Caco-2 (cell line): ENCODE results near the gene ATP6V0C. TPM values are rescaled to one million over a fixed set of nuclear protein-coding genes. Genes with fewer than 3 reads are reported as not detected.

Experiments used
- BruUV-seq: library from RNA; stranded (reverse); fragments of 400-500 nt; replicated peaks from 2 replicates; lab custom pipeline; 2021; lab: Mats Ljungman, UMichigan
- CTCF ChIA-PET: fragments of 300-600 bp; sonication (Branson Sonifier 250); formaldehyde crosslinking; loops from one replicate; lab custom pipeline; 2022; ENCODE audit warnings: antibody characterized with exemption; lab: Charles Lee
- POLR2A ChIA-PET: fragments of 300-600 bp; sonication (Branson Sonifier 250); formaldehyde crosslinking; loops from one replicate; lab custom pipeline; 2022; ENCODE audit warnings: antibody characterized with exemption; lab: Charles Lee
- DNase-seq, 2 experiments: peaks; one replicate each; pipeline versions ENCODE4 v3.0.0 to v3.0.0-alpha.2; 2020 to 2022
- H3K27me3 ChIP-seq: replicated peaks from 2 replicates; pipeline ENCODE4 v1.6.0; 2011; ENCODE audit warnings: low read length; ENCODE audit not compliant: control insufficient read depth, insufficient read depth
- H3K36me3 ChIP-seq: 2 replicates; pipeline ENCODE4 v1.5.1; 2011; ENCODE audit warnings: low read length; ENCODE audit not compliant: control insufficient read depth, insufficient read depth
- H3K4me1 ChIP-seq: fragments of 250-450 bp; sonication (Bioruptor Pico); 2 replicates; pipeline ENCODE4 v1.5.1; 2020; ENCODE audit warnings: mild to moderate bottlenecking
- H3K4me3 ChIP-seq: 2 replicates; pipeline ENCODE4 v1.5.1; 2011; ENCODE audit warnings: low read depth, mild to moderate bottlenecking, control low read depth, low read length
- H3K9me3 ChIP-seq: fragments of 250-450 bp; sonication (Bioruptor Pico); 2 replicates; pipeline ENCODE4 v1.5.1; 2020; ENCODE audit warnings: mild to moderate bottlenecking, moderate library complexity
- H3K27ac Mint-ChIP-seq: one replicate; pipeline ENCODE4 v1.8.0; 2022; ENCODE audit warnings: mixed read lengths; ENCODE audit not compliant: unreplicated experiment
- H3K27me3 Mint-ChIP-seq: one replicate; pipeline ENCODE4 v1.8.0; 2022; ENCODE audit warnings: mixed read lengths; ENCODE audit not compliant: insufficient read depth, unreplicated experiment
- H3K36me3 Mint-ChIP-seq: one replicate; pipeline ENCODE4 v1.8.0; 2022; ENCODE audit warnings: mild to moderate bottlenecking, mixed read lengths; ENCODE audit not compliant: insufficient read depth, unreplicated experiment
- H3K4me1 Mint-ChIP-seq: one replicate; pipeline ENCODE4 v1.8.0; 2022; ENCODE audit warnings: low read depth, mixed read lengths; ENCODE audit not compliant: unreplicated experiment
- H3K4me3 Mint-ChIP-seq: one replicate; pipeline ENCODE4 v1.8.0; 2022; ENCODE audit warnings: mild to moderate bottlenecking, moderate library complexity, mixed read lengths; ENCODE audit not compliant: unreplicated experiment
- H3K9me3 Mint-ChIP-seq: one replicate; pipeline ENCODE4 v1.8.0; 2022; ENCODE audit warnings: mixed read lengths; ENCODE audit not compliant: unreplicated experiment
- intact Hi-C: fragments of 100-400 bp; cut with micrococcal nuclease; formaldehyde crosslinking; loops from one replicate; pipeline ENCODE4 v1.10.0; 2022; ENCODE audit not compliant: unreplicated experiment
- total RNA-seq: library from RNA; stranded (reverse); gene quantifications from 2 replicates; pipeline ENCODE4 v1.2.3, GENCODE V29; 2022
- TF ChIP-seq, protein P1 (sequence below), 2 experiments: fragments of 200-600 bp in 1 of 2; IDR thresholded peaks; 1 replicate in 1 of 2; 2 replicates in 1 of 2; pipeline versions ENCODE4 v1.5.1 to v1.8.0; 2011 to 2022; ENCODE audit warnings: antibody characterized with exemption in 1 of 2, control low read depth in 1 of 2, inconsistent platforms in 1 of 2, low read depth in 1 of 2, low read length in 1 of 2, mild to moderate bottlenecking in 1 of 2, moderate library complexity in 1 of 2; ENCODE audit not compliant: insufficient read depth in 1 of 2, severe bottlenecking in 1 of 2, unreplicated experiment in 1 of 2

The ATP6V0C gene
- total RNA-seq, 1 experiment from 2014 or later, result 200 TPM

GRCh38 chr16:2492292-2492691 is 21.5 kb upstream of the ATP6V0C start:
- H3K4me3 Mint-ChIP-seq, result no peak overlapping the region
- H3K9me3 Mint-ChIP-seq, result no peaks in the 10 kb centered on the region
- no peak overlapping the region for H3K4me3 ChIP-seq
- H3K36me3 Mint-ChIP-seq, result peaks cover 5% of the 10 kb centered on the region
- DNase-seq, result no peak
- TF ChIP-seq, protein P1, sequence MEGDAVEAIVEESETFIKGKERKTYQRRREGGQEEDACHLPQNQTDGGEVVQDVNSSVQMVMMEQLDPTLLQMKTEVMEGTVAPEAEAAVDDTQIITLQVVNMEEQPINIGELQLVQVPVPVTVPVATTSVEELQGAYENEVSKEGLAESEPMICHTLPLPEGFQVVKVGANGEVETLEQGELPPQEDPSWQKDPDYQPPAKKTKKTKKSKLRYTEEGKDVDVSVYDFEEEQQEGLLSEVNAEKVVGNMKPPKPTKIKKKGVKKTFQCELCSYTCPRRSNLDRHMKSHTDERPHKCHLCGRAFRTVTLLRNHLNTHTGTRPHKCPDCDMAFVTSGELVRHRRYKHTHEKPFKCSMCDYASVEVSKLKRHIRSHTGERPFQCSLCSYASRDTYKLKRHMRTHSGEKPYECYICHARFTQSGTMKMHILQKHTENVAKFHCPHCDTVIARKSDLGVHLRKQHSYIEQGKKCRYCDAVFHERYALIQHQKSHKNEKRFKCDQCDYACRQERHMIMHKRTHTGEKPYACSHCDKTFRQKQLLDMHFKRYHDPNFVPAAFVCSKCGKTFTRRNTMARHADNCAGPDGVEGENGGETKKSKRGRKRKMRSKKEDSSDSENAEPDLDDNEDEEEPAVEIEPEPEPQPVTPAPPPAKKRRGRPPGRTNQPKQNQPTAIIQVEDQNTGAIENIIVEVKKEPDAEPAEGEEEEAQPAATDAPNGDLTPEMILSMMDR (IDR thresholded peaks at IDR 0.05; ENCODE audit: insufficient read depth in 1 of 2, low read depth in 1 of 2, low read length in 1 of 2, severe bottlenecking in 1 of 2, unreplicated experiment in 1 of 2), result no peak
- H3K9me3 ChIP-seq, result no peaks in the 10 kb centered on the region
- intact Hi-C loops, result no loop called here
- no TSS peak for BruUV-seq
- H3K36me3 ChIP-seq, result no peaks in the 10 kb centered on the region
- H3K4me1 Mint-ChIP-seq, result peaks cover under 1% of the 10 kb centered on the region
- H3K27ac Mint-ChIP-seq, result no peak overlapping the region
- POLR2A ChIA-PET, result no interaction called here
- no peaks in the 10 kb centered on the region for H3K27me3 Mint-ChIP-seq
- H3K4me1 ChIP-seq, result no peaks in the 10 kb centered on the region
- CTCF ChIA-PET, result no interaction called here
- H3K27me3 ChIP-seq, result no peaks in the 10 kb centered on the region

GRCh38 chr16:2493605-2494004 is 20.1 kb upstream of the ATP6V0C start:
- POLR2A ChIA-PET, result no interaction called here
- H3K4me1 Mint-ChIP-seq, result peaks cover 6% of the 10 kb centered on the region

GRCh38 chr16:2494616-2495015 is 19.1 kb upstream of the ATP6V0C start:
- POLR2A ChIA-PET, result no interaction called here
- no peak overlapping the region for H3K4me3 Mint-ChIP-seq
- H3K9me3 Mint-ChIP-seq, result no peaks in the 10 kb centered on the region
- no peak overlapping the region for H3K27ac Mint-ChIP-seq
- Histone ChIP-seq H3K4me3 (no peak overlapping the region), H3K27me3 (no peaks in the 10 kb centered on the region), H3K9me3 (no peaks in the 10 kb centered on the region), H3K4me1 (no peaks in the 10 kb centered on the region), H3K36me3 (no peaks in the 10 kb centered on the region)
- no TSS peak for BruUV-seq
- no peaks in the 10 kb centered on the region for H3K27me3 Mint-ChIP-seq
- TF ChIP-seq, protein P1 (IDR thresholded peaks at IDR 0.05; ENCODE audit: insufficient read depth in 1 of 2, low read depth in 1 of 2, low read length in 1 of 2, severe bottlenecking in 1 of 2, unreplicated experiment in 1 of 2), result no peak
- intact Hi-C loops, result no loop called here
- H3K36me3 Mint-ChIP-seq, result peaks cover 5% of the 10 kb centered on the region
- peaks cover 6% of the 10 kb centered on the region for H3K4me1 Mint-ChIP-seq
- no peak for DNase-seq
- CTCF ChIA-PET, result no interaction called here

More at GRCh38 chr16:2493605-2494004, 20.1 kb upstream of the ATP6V0C start:
- no peaks in the 10 kb centered on the region for H3K27me3 Mint-ChIP-seq
- H3K27ac Mint-ChIP-seq, result no peak overlapping the region
- H3K36me3 Mint-ChIP-seq, result peaks cover 5% of the 10 kb centered on the region
- DNase-seq, result no peak
- intact Hi-C loops, result no loop called here
- no peaks in the 10 kb centered on the region for H3K36me3 ChIP-seq
- no peaks in the 10 kb centered on the region for H3K4me1 ChIP-seq
- CTCF ChIA-PET, result no interaction called here
- H3K9me3 ChIP-seq, result no peaks in the 10 kb centered on the region
- H3K4me3 ChIP-seq, result no peak overlapping the region
- no peaks in the 10 kb centered on the region for H3K27me3 ChIP-seq
- TF ChIP-seq, protein P1 (IDR thresholded peaks at IDR 0.05; ENCODE audit: insufficient read depth in 1 of 2, low read depth in 1 of 2, low read length in 1 of 2, severe bottlenecking in 1 of 2, unreplicated experiment in 1 of 2), result no peak
- H3K4me3 Mint-ChIP-seq, result no peak overlapping the region
- BruUV-seq, result no TSS peak
- no peaks in the 10 kb centered on the region for H3K9me3 Mint-ChIP-seq
